ENCODE results near the gene TIAM2. TPM values are rescaled to one million over a fixed set of nuclear protein-coding genes. Genes with fewer than 3 reads are reported as not detected.

TIAM2 gene
- total and polyA plus RNA-seq, 10 of the 15 experiments (the other 5 are each of a cell fraction or from before 2014, with no cell fraction given), result 1.1 to 10.5 (median 2.3) TPM

DNA sequence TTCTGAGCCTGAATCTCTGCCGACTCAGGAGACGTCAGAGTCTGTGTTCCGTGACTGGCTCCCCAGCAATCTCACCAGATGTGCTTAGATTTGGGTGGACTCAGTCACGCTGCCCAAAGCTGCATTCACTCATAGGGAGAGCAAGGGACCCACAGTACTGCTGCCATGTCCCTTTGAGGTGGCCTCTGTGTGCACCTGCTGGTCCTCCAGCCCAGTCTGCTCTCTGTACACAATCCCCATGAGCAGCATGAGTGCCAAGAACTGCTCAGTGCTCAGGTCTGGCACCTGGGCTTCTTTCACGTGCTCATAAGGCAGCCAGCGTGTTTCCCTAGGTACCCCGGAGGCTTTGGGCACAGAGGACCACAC lies 44.2 kb upstream of the TIAM2 start (continued):
- TF ChIP-seq, protein P1, sequence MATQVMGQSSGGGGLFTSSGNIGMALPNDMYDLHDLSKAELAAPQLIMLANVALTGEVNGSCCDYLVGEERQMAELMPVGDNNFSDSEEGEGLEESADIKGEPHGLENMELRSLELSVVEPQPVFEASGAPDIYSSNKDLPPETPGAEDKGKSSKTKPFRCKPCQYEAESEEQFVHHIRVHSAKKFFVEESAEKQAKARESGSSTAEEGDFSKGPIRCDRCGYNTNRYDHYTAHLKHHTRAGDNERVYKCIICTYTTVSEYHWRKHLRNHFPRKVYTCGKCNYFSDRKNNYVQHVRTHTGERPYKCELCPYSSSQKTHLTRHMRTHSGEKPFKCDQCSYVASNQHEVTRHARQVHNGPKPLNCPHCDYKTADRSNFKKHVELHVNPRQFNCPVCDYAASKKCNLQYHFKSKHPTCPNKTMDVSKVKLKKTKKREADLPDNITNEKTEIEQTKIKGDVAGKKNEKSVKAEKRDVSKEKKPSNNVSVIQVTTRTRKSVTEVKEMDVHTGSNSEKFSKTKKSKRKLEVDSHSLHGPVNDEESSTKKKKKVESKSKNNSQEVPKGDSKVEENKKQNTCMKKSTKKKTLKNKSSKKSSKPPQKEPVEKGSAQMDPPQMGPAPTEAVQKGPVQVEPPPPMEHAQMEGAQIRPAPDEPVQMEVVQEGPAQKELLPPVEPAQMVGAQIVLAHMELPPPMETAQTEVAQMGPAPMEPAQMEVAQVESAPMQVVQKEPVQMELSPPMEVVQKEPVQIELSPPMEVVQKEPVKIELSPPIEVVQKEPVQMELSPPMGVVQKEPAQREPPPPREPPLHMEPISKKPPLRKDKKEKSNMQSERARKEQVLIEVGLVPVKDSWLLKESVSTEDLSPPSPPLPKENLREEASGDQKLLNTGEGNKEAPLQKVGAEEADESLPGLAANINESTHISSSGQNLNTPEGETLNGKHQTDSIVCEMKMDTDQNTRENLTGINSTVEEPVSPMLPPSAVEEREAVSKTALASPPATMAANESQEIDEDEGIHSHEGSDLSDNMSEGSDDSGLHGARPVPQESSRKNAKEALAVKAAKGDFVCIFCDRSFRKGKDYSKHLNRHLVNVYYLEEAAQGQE (IDR thresholded peaks at IDR 0.05; ENCODE audit: low read depth, low read length), result no peak
- TF ChIP-seq MEF2B (IDR thresholded peaks at IDR 0.05; ENCODE audit: partially characterized antibody, poor library complexity, severe bottlenecking) (no peak), PML (IDR thresholded peaks at IDR 0.05; ENCODE audit: low read length) (no peak)

DNA sequence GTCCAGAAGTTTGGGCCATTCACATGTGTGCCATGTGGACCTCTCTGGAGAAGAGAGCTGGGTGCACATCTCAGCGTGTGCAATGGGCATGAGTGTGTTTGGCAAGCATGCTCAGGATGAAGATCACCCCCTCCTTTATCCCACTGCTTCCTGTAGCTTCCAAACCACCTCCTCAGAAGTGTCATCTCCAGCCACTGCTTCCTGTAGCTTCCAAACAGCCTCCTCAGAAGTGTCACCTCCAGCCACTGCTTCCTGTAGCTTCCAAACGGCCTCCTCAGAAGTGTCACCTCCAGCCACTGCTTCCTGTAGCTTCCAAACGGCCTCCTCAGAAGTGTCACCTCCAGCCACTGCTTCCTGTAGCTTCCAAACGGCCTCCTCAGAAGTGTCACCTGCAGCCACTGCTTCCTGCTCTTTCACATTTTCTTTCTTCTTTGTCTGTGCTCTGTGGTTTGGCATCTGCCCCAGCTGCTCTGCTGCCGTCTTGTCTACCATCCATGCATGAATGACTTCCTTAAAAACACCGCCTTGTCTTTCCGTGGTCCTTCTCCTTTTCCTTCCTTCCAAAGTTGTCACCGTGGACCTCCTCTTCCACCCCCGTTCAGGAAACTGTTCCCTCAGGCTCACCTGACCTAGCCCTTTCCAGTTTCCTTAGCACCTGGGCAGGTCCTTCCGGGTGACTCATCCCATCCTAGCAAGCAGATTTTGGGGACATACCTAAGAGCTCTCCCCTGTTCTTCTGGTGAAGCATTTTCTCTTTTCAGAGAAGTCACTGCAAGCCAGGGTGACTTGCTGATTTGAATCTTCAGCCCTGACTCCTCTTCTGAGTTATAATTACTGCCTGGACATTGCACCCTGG lies 43.5 kb upstream of the TIAM2 start:
- ATAC-seq (peak; percentile 50), FAIRE-seq (peak; percentile 81), DNase-seq (ENCODE audit: low read depth, low spot score) (peak; percentile 28)
- no peak overlapping the region for H3K9ac ChIP-seq (ENCODE audit: control insufficient read depth, insufficient read depth, low read length)
- RAD21 ChIA-PET (ENCODE audit: unreplicated experiment), result no interaction called here
- WGBS (ENCODE audit: insufficient coverage, insufficient replicate concordance, low lambda C conversion rate, missing lambda C conversion rate), result 13% methylated on average over 9 of the region's 10 CpGs
- no peaks in the 10 kb centered on the region for H3K36me3 ChIP-seq (ENCODE audit: control insufficient read depth in 2 of 2, insufficient read depth in 2 of 2, low read length in 1 of 2)
- H3K27me3 ChIP-seq (replicated peaks in 1 of 2; ENCODE audit: control insufficient read depth in 2 of 2, insufficient read depth in 2 of 2, low read length in 1 of 2), result no peaks in the 10 kb centered on the region
- peak overlapping the region; percentile 46; the same call in 1 of the 2 replicates for H3K4me2 ChIP-seq (ENCODE audit: control insufficient read depth, insufficient read depth)
- no peaks in the 10 kb centered on the region for H3K9me3 ChIP-seq (replicated peaks; ENCODE audit: control insufficient read depth, insufficient read depth, low read length)
- no peak overlapping the region for H3K4me3 ChIP-seq
- POLR2A ChIA-PET, result interaction anchor here (0.7 kb wide), 1 partner anchor 10 kb away, joined by 5 read pairs; no protein-coding TSS in a partner anchor
- no peak overlapping the region for H2AFZ ChIP-seq (ENCODE audit: control insufficient read depth, low read depth, low read length)
- SMC1A ChIA-PET (ENCODE audit: uncharacterized antibody, unreplicated experiment), result interaction anchor here (1.0 kb wide), 2 partner anchors 30 to 214 kb away, joined by 3 to 4 read pairs; no protein-coding TSS in a partner anchor
- intact Hi-C loops (cut with micrococcal nuclease; ENCODE audit: unreplicated experiment), result no loop called here
- BruUV-seq (replicated peaks), result no TSS peak
- H3K79me2 ChIP-seq (ENCODE audit: control insufficient read depth, insufficient read depth, low read length), result no peaks in the 10 kb centered on the region
- no peak overlapping the region for H3K27ac ChIP-seq (ENCODE audit: control insufficient read depth, insufficient read depth)
- H3K4me1 ChIP-seq (ENCODE audit: control insufficient read depth, insufficient read depth, low read length), result peaks cover 16% of the 10 kb centered on the region
- in situ Hi-C loops (cut with MboI), result no loop called here
- H4K20me1 ChIP-seq (ENCODE audit: control insufficient read depth, insufficient read depth), result no peaks in the 10 kb centered on the region
- CTCF ChIA-PET, result interaction anchor here (0.5 to 1.1 kb wide), 2 partner anchors 24 to 232 kb away, joined by 3 read pairs; no protein-coding TSS in a partner anchor
- TF ChIP-seq EED (IDR thresholded peaks at IDR 0.05; ENCODE audit: low read depth), result peak; percentile 72
- TF ChIP-seq CREB1 (IDR thresholded peaks at IDR 0.05; ENCODE audit: low read depth), result no peak
- TF ChIP-seq PAX5 (IDR thresholded peaks at IDR 0.05; ENCODE audit: borderline replicate concordance, low read depth, low read length), result peak; percentile 83
- TF ChIP-seq SIX5 (IDR thresholded peaks at IDR 0.05; ENCODE audit: low read depth, low read length, severe bottlenecking), result no peak
- no peak for TF ChIP-seq KAT2A (conservative IDR thresholded peaks at IDR 0.05; ENCODE audit: control insufficient read depth, low read depth, low read length)
- TF ChIP-seq, protein P2, sequence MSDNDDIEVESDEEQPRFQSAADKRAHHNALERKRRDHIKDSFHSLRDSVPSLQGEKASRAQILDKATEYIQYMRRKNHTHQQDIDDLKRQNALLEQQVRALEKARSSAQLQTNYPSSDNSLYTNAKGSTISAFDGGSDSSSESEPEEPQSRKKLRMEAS (IDR thresholded peaks at IDR 0.05; ENCODE audit: low read depth, low read length), result no peak
- TF ChIP-seq IKZF2 (IDR thresholded peaks at IDR 0.05), result peak; percentile 55 to 60
- TF ChIP-seq SMAD1 (IDR thresholded peaks at IDR 0.05; ENCODE audit: low read depth, partially characterized antibody), result no peak
- peak in 1 of 2 experiments; percentile 45; a peak in 1 of 4 replicates for TF ChIP-seq ETV6 (conservative IDR thresholded peaks at IDR 0.05 in 1 of 2, IDR thresholded peaks at IDR 0.05 in 1 of 2; ENCODE audit: borderline replicate concordance in 1 of 2, low read depth in 1 of 2)
- TF ChIP-seq SP1 (IDR thresholded peaks at IDR 0.05; ENCODE audit: low read depth, low read length), result no peak
- TF ChIP-seq HDAC6 (IDR thresholded peaks at IDR 0.05; ENCODE audit: unreplicated experiment), result no peak
- TF ChIP-seq FOXM1 (IDR thresholded peaks at IDR 0.05; ENCODE audit: low read depth, low read length), result no peak
- TF ChIP-seq IKZF1 (conservative IDR thresholded peaks at IDR 0.05), result peak; percentile 45; the same call in 1 of the 2 replicates
- TF ChIP-seq RUNX3 (IDR thresholded peaks at IDR 0.05; ENCODE audit: low read length), result peak; percentile 86
- TF ChIP-seq NFIC (IDR thresholded peaks at IDR 0.05; ENCODE audit: low read depth, low read length), result peak; percentile 56
- TF ChIP-seq POLR2A (IDR thresholded peaks at IDR 0.05; ENCODE audit: low read depth, low read length), result no peak
- no peak for TF ChIP-seq ASH2L (IDR thresholded peaks at IDR 0.05; ENCODE audit: borderline replicate concordance, low read depth)

All from GM12878 (cell line).